GM10248 (cell line): ENCODE data around the gene ABCC12.

Experiments
- CTCF ChIA-PET: fragments of 300-600 bp; sonication (Branson Sonifier 250); formaldehyde crosslinking; extraction: SDS; loops from one replicate; lab custom pipeline; 2021; ENCODE audit warnings: antibody characterized with exemption; lab: Yijun Ruan, JAX
- POLR2A ChIA-PET: fragments of 350-650 bp; sonication (Branson Sonifier 250); formaldehyde crosslinking; extraction: SDS; loops from one replicate; lab custom pipeline; 2020; ENCODE audit warnings: antibody characterized with exemption; lab: Yijun Ruan, JAX
- DNase-seq: peaks from one replicate; pipeline ENCODE4 v3.0.0; 2012; ENCODE audit errors: extremely low spot score
- TF ChIP-seq, protein P1 (sequence below): IDR thresholded peaks from 2 replicates; pipeline ENCODE4 v1.5.1; 2012; ENCODE audit warnings: mild to moderate bottlenecking, low read depth; ENCODE audit errors: extremely low read depth, missing control alignments, control extremely low read depth

Gene ABCC12

DNA sequence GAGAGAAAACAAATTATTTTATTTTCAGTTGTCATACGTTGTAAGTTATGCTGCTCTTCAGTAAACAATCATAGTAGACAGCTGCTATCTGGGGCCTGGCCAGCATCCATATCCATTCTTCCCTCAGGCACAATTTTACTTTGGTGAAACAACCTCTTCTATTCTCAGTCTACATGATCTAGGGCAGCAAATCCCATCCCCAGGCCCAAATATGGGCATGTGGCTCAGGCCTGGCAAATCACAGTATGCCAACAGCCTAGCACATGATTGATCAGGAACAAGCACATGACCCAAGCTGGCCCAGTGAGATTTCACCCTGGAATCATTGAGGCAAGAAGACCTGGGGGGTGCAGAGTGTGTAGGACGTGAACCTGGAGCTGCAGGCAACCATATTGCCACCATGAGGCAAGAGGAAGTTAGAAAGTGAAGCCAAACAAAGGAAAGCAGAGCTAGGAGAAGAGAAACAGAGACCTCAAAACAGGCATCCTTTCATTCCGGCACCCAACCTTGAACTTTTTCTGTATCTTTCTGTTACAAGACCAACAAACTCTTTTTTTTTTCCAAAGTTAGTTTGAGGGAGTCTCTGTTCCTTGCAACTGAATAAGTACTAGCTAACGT lies 10.3 kb upstream of the ABCC12 start:
- ChIA-PET POLR2A (no interaction called here), CTCF (interaction anchor here (0.8 to 7.4 kb wide), 12 partner anchors 9 to 1492 kb away, joined by 3 to 90 read pairs (median 4); partner anchors contain the start of genes ABCC12 and NETO2)
- DNase-seq, result no peak

DNA sequence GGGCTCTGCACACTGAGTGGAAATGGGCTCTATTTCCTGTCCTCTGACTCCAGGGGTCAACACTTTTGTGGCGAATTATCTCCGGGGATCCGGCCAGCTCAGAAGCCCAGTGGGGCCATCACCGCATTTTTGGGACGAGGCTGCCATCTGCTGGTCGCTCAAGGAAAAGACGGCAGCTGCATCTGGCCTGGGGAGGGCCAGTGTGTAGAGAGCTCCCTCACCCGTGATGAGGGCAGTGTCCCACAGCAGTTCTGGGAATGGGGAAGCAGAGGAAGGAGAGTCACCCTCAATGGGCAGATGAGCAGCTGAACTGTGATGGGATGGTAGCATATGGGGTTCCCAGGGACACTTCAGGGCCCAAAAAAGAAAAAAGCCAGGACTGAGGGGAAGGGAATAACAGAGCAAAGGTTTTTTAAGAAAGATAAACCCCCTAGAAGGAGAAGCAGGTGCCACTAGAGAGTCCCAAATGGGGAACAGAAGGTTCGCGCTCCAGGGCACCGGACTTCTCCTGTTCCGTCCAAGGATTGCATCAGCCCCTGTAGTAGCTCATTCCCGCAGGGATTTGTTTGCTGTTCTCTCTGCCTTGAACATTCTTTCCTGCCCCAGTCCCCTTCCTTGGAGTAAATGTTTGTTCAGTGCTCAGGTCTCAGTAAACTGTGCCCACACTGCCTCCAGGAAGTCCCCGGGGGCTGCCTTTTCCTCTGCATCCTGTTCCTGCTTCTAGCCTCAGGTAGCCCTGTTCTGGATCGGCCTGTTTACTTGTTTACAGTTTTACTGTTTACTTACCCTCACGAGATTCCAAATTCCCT lies 9.3 kb upstream of the ABCC12 start:
- TF ChIP-seq, protein P1, sequence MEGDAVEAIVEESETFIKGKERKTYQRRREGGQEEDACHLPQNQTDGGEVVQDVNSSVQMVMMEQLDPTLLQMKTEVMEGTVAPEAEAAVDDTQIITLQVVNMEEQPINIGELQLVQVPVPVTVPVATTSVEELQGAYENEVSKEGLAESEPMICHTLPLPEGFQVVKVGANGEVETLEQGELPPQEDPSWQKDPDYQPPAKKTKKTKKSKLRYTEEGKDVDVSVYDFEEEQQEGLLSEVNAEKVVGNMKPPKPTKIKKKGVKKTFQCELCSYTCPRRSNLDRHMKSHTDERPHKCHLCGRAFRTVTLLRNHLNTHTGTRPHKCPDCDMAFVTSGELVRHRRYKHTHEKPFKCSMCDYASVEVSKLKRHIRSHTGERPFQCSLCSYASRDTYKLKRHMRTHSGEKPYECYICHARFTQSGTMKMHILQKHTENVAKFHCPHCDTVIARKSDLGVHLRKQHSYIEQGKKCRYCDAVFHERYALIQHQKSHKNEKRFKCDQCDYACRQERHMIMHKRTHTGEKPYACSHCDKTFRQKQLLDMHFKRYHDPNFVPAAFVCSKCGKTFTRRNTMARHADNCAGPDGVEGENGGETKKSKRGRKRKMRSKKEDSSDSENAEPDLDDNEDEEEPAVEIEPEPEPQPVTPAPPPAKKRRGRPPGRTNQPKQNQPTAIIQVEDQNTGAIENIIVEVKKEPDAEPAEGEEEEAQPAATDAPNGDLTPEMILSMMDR, result peak; percentile 95
- ChIA-PET CTCF (interaction anchor here (0.6 to 7.4 kb wide), 60 partner anchors 8 to 1615 kb away, joined by 3 to 90 read pairs (median 4); partner anchors contain the start of genes ABCC12, ITFG1, NETO2 and PHKB), POLR2A (interaction anchor here (0.5 kb wide), 1 partner anchor 1490 kb away, joined by 3 read pairs; no protein-coding TSS in a partner anchor)
- DNase-seq, result peak; percentile 83

More for the DNA sequence above, 10.3 kb upstream of the ABCC12 start:
- TF ChIP-seq, protein P1, result no peak

DNA sequence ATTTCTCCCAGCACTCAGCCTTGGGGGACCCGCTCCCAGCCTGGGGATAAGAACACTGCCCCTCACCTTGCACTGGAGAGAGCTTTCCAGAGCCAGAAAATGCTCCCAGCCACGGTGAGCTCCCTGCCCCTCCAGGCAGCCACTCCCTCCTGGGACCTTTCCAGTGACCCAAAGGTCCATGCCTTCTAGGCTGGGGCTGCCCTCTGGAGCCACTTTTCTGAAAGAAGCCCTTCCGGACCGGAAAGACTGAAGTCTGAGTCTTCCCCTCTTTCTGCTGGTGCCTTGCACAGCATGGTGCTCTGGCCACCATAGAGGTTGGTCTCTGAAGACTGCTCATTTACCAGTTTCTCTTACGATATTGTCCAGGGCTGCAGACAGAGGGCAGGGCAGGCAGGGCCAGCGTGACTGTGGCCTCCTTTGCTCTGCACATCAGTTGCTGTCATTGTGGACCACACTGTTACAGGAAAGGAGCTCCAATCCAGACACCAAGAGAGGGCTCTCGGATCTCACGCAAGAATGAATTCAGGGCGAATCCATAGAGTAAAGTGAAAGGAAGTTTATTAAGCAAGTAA lies 7.1 kb upstream of the ABCC12 start:
- DNase-seq, result no peak
- TF ChIP-seq, protein P1, result no peak
- POLR2A ChIA-PET, result no interaction called here
- CTCF ChIA-PET, result interaction anchor here (1.0 to 7.8 kb wide), 3 partner anchors 12 to 1214 kb away, joined by 3 to 61 read pairs (median 25); partner anchors contain the start of gene NETO2

DNA sequence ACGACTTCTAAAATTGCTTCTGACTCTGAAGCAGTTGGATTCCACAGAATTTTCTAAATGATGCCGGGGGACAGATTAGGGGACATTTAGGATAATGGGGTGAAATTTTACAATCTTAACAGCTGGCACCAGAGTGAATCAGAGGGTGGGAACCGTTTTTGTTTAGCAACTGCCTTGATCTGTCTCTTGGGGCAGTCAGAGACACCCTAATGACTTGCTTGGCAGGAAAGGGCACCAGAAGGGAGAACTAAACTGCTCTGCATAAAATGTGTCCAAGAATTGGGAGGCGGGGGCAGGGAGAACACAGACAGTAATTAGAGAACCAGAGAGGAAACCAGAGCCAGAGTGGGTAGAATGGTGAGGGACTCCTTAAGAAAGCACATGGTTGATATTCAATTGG lies 6.1 kb upstream of the ABCC12 start:
- ChIA-PET CTCF (interaction anchor here (1.3 to 7.8 kb wide), 2 partner anchors 1019 to 1124 kb away, joined by 4 to 61 read pairs; partner anchors contain the start of gene NETO2), POLR2A (no interaction called here)
- TF ChIP-seq, protein P1, result no peak
- DNase-seq, result no peak

GRCh38 chr16:48160575-48160974 lies 4.8 kb upstream of the ABCC12 start:
- DNase-seq, result no peak
- CTCF ChIA-PET, result interaction anchor here (1.0 to 7.8 kb wide), 2 partner anchors 13 to 1017 kb away, joined by 3 to 61 read pairs; partner anchors contain the start of gene NETO2
- TF ChIP-seq, protein P1, result no peak
- POLR2A ChIA-PET, result no interaction called here

DNA sequence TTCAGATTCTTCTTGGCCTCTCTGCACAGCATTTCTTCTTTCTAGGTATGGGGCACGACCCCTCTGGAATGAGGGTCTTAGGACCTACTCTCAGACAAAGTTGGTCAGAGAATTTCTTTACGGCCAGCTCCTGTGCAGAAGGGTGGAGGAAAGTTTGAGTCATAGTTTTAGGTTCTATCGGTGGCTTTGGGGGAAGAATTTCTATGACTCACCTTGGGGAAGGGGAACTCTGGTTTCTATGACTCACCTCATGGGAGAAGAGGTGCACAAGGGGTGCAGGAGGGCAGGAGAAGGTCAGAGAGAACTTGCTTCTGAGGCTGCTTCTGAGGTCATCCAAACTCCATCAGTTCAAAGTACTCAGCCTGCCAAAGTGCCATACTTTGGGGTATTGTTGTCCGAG lies 2.5 kb upstream of the ABCC12 start:
- peak; percentile 64 for DNase-seq
- ChIA-PET CTCF (interaction anchor here (0.9 to 7.8 kb wide), 19 partner anchors 7 to 1484 kb away, joined by 3 to 61 read pairs (median 3); partner anchors contain the start of genes ITFG1, NETO2 and PHKB), POLR2A (no interaction called here)
- TF ChIP-seq, protein P1, result no peak
